MM.1S (cell line): ENCODE data around the gene GAA.

Experiments used
- CTCF ChIP-seq: fragments of 300-600 bp; sonication (generic); IDR thresholded peaks from 2 replicates; pipeline ENCODE4 v1.5.1; 2016; ENCODE audit warnings: antibody characterized with exemption, low read length, mixed read lengths
- EZH2 ChIP-seq: fragments of 300-600 bp; sonication (generic); optimal IDR thresholded peaks from 2 replicates; pipeline ENCODE3; 2017; ENCODE audit warnings: low read depth, mild to moderate bottlenecking, antibody characterized with exemption, low read length, mixed read lengths
- EZH2phosphoT487 ChIP-seq: fragments of 300-600 bp; sonication (generic); IDR thresholded peaks from 2 replicates; pipeline ENCODE4 v1.6.1; 2018; ENCODE audit warnings: antibody characterized with exemption, low read length

- TF ChIP-seq CTCF (no peak), EZH2 (no peak), EZH2phosphoT487 (no peak)
Measured at GRCh38 chr17:80091376-80091775, 10.0 kb upstream of the GAA start.
